Tongue (tissue), 2 donors: ENCODE measurements around the gene KAZN. TPM values are rescaled to one million over a fixed set of nuclear protein-coding genes. Genes with fewer than 3 reads are reported as not detected.
A peak's percentile ranks its signal among the peaks of the same experiment; 100 is the strongest.

Experiments
- DNase-seq: peaks from one replicate; pipeline ENCODE4 v3.0.0-alpha.2; 2015
- total RNA-seq: library from RNA; depleted of rRNA; stranded (reverse); fragments of >200 nt; gene quantifications from one replicate; pipeline ENCODE4 v1.2.3, GENCODE V29; 2014

KAZN gene
- total RNA-seq, 1 donor from 2014 or later: 12.3 TPM

DNA sequence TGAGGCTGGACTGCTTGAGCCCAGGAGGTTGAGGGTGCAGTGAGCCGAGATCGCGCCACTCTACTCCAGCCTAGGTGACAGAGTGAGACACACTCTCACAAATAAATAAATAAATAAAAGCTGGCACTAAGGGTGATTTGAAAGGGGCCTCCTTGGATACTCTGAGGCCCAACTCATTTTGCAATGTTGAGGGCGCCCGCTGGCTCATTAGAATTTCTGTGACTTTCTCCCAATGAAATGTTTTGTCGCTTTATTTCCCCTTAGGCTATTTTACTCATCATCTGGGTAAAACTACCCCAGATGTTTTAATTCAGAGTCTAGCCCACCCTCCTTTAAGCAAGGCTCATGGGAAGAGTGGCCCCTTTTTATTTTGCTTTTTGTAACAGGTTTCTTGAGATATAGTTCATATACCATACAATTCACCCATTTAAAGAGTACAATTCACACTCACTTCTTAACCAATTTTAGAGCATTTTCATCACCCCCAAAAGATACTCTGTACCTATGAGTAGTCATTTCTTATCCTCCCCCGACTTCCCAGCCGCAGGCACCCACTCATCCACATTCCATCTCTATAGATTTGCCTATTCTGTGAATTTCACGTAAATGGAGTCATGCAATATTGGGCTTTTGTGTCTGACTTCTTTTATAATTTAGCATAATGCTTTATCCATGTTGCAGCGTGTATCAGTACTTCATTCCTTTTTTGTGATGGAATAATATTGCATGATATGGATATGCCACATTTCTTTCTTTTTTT lies 259.1 kb downstream of the KAZN start:
- no peak for DNase-seq

DNA sequence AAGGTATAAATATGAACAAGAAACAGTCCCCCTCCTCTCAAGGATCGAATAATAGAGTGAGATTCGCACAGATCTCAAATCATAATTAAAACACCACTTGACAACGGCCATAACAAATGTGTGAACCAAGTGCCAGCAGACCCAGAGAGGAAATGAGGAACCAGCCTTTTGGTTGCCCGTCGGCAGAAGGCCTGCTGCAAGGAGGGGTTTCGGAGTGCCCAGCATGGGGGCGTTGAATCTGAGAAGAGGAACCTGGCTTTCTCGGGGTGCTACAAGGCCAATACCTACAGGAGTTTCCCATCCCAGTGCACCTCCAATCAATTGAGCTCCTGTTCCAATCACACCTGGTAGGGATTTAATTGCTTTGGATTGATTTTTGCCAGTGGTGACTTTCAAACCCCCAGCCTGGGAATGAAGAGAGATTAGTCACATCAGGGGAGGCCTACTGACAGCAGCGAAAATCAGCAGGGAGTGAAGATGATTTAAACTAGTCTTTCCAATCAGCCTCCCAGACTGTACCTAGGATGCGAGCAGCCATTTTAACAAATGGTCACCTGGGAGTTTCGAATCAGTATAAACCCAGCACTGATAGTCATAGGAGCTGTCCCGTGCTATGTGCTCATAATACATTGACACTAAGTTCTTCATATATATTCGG lies 263.8 kb downstream of the KAZN start:
- DNase-seq: no peak

DNA sequence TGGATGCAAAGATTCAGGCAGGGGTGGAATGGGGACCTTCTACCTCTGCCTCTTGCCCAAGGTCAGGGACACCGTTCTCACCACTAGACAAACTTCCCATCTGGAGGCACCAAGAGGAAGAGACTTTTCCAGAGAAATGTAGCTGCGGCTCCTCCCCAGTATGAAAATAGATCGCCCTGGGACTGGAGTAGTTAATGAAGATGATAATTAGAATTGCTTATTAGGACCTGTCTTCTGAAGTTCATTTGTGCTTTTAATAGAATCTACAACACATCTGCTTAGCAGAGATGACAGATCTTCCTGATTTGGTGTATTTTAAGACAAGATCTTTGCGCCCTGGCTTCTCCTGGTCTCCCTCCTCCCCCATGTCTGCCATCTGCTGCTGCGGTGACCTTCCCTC lies 266.6 kb downstream of the KAZN start:
- DNase-seq: no peak

DNA sequence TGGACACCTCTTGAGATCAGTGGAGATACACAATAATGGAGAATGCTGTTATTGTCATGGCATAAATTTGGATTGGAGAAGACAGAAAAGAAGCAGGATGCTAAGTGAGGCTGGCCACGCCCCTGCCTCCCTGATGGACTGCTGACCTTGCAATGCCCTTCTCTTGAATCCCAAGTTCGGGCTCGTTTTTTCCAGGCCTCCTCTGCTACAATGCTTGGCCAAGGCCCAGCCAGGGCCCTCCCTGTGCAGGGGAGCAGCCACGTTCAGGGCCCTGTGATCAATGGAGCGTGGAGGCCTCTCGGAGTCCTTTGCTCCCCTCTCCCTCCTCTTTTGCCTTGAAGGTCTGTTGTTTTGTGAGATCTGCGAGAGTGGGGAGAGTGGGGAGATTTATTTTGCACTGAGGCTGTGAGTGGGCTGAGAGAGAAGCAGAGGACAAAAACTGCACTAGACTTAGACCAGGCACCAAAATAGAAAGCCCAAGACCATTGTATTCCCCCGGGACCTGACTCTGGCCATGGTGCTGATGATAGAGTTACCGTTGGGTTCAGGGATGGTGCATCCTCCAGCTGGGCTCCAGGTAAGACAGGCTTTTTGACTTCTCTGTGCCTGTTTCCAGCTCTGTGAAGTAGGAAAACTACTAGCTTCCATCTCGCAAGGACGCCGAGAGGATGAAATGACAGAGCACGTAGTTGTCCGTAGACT lies 268.6 kb downstream of the KAZN start:
- DNase-seq: peak; percentile 38

DNA sequence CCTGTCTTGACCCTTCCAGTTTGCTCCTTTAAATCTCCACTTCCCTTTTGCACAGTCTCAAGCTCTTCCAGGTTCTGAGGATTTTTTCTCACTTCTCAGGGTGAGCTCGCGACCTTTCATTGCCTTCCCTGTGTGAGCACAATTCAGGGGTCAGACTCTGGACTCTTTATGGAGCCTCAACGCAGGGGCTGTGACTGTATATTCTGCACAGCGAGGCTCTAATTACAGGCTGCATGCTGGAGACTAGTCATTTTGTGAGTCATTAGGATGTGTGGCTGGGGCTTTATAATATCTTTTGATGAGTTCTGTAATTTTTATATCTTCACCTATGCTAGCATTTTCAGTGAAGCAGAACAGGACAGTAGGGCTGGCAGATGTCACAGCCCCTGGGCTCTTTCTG lies 270.7 kb downstream of the KAZN start:
- no peak for DNase-seq

DNA sequence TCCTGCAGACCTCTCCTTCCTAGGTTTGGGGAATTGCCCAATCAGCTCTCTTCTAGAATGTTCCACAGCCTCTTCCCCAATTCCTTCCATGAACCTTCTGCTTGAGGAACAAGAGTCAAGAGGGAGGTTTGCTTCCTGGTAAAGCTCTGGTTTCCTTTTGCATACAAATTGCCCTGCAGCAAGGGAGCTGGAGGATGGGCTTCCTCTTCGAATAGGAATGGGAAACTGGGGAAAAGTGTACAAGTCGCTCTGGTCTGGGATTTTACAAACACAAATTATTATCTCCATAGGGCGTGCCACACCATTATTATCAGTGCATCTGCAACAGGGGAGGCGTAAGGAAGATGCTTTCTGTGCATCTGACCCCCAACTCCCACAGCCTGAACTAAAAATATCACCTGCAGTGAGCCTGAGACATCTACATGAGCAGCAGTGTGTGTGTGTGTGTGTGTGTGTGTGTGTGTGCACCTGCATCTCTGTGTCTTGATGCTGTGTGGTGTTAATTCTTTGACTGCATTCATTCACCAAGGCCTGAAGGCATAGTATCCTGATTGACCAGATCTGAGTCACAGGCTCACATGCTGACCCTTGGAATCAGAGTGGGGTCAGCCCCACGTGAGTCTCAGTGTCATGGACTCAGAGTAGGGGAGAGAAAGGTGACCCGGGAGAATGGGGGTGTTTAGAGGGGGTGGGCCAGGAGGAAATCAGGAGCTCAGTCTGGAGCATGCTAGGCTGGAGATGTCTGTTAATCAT lies 272.9 kb downstream of the KAZN start:
- DNase-seq: no peak

DNA sequence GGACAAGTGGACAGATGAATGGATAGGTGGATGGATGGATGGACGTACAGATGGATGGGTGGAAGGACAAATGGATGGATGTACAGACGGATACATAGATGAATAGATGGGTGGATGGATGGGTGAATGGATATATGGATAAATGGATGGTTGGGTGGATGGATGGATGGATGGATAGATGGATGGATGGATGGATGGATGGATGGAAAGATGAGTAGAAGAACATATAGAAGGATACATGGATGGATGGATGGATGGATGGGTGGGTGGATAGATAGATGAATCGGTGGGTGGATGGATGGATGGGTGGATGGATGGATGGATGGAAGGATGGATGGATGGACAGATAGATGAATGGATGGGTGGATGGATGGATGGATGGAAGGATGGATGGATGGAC lies 274.3 kb downstream of the KAZN start:
- DNase-seq: no peak

DNA sequence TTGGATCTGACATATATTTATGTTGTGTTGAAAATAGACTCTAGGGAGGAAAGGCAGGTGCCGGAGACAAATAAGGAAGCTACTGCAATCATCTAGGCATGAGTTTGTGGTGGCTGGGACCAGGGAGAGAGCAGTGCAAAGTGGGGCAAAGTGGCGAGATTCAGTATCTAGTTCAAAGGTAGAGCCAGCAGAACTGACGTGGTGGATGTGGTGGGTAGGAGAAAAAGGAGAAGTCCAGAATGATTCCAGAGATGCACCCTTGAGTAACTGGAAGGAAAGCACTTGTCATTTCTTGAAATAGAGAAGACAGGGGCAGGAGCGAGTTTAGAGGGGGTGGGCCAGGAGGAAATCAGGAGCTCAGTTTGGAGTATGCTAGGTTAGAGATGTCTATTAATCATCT lies 275.2 kb downstream of the KAZN start:
- no peak for DNase-seq

DNA sequence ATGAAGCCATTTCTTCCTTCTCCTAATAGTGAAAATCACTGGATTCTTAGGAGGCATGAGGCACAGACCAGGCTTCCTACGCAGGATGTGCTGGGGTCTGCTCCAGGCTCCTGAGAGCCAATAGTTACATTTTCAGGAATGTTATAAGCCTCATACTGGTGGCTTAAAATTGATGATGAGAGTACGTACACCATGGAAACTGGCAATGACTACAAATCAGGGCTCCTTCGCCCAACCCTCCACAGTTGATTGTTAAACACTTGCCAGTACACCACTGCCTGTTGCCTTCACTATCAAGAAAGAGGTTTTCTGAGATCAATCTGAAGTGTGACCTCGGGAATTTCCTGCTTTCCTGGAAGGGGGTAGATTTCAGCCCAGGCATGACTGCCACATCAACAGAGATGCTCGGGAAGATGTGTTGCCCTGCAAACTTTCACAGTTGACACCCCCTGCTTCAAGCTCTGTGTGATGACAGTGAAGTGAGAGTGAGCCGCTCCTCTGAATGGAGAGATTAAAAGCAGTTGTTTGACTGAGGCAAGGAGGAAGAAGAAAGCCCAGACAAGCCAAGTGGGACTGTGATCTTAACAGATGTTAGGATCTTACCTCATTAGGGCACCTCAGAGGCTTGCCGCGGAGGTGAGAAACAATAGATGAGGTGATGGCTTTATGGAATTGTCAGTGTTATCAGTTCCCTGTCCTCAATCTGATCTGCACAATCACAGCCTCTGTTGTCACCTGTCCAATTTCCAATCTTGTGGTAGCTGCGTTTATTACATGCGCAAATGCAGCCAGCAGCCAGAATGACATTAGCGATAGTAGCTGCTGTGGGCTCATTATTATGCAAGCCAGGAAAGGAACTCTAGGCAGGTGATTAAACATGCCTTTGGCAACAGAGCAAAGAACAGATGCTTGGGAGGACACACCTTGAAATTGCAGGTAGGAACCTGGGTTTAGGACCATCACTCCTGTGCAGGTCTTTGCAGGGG lies 277.3 kb downstream of the KAZN start:
- DNase-seq: no peak

DNA sequence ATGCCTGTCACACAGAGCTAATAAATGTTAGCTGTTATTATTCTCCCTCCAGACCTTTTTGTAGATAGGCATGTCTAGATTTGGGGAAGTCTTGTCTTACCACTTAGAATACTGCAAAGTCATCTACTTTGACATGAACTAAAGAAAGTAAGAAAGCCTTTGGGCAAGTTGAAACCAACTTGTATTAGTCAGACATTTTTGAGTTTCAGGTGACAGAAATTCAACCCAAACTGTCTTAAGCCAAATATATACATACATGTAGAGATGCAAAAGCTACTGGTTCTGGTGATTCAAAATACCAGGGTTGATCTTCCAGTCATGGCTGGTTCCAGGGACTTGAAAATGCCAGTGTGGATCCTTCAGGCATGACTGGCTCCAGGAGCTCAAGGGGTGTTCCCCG lies 278.3 kb downstream of the KAZN start:
- no peak for DNase-seq

DNA sequence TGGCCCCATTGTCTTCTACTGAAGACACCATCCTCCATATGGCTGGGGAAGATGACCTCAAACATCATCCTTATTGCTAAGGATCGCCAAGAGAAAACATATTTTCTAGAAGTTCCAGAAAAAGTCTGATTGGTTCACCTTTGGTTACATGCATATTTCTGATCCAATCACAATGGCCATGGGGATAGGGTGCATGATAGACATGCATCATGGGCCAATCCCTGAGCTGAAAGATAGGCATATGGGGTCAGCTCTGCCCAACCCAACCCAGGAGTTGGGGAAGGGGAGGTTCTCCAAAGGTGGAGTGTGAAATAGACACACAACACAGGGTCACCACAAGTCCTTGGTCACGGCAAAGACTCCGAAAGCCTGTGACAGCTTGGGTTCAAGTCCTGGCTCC lies 278.7 kb downstream of the KAZN start:
- no peak for DNase-seq

DNA sequence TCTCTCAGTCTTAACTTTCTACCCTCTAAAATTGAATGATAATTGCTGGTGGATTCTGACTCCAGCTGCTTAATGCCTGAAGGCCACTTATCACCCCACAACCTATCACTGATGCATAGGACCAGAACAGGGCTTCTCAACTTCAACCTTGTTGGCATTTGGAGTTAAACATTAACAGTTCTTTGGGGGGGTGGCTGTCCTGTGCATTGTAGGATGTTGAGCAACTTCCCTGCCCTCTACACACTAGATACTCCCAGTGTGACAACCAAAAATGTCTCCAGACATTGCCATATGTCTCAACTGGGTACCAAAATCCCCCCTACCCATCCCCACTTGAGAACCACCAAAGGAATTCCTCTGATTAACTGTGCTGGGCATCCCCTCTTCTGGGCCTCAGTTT lies 279.6 kb downstream of the KAZN start:
- no peak for DNase-seq

DNA sequence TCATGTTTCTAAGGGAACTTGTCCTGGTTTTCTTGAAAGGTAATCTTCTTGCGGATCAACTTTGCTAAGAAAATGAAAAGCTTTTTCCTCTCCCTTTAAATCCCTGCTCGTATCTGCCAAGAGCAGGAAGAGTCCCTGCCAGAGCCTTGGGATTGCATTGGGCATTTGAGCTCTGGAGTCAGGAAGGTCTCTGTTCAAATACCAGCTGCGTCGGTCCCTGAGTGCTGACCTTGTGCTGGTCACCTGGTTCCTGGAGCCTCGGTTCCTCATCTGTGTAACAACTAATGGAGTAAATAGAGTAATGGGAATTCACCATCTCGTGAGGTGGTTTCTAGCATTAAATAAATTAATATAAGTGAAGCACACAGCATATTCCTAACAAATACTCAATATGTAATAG lies 280.5 kb downstream of the KAZN start:
- no peak for DNase-seq

DNA sequence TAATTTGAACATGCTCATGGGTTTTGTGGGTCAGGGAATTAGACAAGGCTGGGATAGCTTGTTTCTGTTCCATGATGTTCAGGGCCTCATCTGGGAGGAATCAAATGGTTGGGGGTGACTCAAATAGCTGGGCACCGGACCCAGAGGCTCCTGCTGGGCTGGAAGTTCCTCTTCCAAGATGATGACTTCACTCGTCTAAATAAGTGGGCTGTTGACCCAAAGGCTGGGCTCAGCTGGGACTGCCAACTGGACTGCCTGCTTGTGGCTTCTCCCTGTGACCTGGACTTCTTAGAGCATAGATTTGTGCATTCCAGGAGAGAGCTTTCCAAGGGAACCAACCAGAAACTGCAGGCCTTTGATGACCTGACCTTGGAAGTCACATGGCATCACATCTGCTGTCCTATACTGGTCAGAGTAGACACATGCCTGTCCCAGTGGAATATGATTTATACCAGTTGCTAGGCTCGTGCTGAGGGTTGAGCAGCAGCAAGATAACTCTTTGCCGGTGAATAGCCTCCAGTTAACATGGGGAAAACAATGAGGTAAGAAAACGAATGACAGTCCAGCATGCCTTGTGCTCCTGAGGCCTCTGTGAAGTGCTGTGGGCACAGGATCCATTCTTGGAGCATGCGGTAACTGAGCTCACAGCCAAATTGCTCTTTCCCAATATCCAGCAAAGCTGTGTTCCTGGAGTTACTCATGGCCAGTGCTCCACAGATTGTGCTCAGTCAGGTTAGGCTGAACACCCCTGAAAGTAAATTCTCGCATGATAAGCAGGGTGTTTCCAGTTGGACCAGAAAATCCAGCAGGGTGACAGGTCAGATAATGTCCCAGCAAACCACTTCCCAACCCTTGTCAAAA lies 282.2 kb downstream of the KAZN start:
- no peak for DNase-seq

DNA sequence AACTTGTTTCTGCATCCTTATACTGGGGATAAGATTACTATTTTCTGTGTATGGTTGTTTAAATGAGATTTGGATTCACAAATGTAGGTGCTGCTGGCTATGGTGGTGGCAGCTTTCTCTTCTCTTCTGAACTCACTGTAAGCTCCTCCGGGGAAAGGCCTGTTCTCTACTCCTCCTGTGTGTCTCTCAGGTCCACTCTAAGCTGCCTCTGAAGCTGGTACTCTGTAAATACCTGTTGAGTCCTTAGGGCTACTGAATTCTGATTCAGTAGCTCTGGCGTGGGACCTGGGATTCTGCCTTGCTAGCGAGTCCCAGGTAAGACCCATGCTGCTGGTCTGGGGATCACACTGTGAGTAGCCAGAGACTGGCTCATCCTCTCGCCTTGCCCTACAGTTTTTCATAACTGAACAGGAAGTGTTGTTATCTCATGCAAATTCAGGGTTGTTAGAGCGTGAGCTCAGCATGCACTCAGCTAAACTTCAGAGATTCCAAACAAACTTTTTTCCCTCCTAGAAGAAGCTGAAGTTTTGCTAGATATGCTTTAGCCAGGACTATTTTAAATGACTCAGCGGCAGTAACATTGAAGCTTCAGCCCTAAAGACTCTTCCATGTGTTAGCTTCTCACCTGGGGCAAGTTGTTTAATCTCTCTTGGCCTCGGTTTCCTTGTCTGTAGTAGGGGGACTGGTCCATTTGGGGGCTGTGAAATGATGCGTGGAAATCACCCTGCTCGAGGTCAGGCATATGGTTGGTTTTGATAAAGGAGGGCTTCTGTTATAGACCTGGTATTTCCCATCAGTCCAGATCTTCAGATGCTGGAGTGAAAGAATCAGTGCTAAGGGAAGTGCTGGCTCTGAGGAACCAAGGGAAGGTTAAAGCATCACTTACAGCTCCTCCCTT lies 283.5 kb downstream of the KAZN start:
- DNase-seq: no peak

DNA sequence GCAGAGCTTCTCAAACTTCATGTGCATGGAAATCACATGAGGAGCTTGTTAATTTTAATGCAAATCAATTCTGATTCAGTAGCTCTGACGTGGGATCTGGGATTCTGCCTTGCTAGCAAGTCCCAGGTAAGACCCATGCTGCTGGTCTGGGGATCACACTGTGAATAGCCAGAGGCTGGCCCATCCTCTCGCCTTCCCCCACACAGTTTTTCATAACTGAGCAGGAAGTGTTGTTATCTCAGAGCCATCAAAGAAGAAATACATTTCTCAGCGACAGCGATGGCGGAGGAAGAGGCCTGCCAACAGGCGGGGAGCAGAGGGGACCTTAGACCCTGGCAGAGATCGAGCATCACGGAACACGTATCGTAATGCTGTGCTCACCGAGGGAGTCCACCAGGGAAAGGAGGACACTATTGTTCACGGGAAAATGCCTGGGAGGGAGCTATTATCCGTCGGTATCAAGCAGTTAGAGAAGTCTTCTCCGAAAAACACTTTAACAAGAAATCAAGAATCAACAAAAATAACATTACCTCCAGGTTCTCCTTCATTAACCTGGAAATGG lies 286.2 kb downstream of the KAZN start:
- DNase-seq: no peak

DNA sequence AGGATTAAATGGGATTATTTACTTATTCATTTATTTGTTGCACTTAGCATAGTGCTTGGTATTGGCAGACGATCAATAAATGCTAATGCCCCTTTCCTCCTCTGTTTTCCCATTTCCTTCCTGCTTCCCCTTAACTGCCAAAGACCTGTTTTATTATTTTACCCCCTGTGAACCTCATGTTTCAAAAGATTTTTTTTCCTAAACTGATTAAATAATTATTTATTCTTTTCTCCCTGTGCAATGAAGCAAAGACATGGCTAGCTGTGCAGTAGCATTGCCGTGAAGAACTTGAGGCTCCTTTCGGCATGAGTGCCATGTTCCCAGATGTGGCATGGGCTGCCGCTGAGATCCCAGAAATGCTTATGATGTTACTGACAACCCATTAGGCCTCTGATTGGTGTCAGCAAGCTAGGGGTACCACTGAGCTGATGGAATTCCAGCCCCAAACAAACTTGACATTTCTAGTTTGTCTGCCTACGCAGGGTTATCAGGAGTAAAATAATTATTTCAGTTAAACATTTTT lies 288.6 kb downstream of the KAZN start:
- DNase-seq: no peak

DNA sequence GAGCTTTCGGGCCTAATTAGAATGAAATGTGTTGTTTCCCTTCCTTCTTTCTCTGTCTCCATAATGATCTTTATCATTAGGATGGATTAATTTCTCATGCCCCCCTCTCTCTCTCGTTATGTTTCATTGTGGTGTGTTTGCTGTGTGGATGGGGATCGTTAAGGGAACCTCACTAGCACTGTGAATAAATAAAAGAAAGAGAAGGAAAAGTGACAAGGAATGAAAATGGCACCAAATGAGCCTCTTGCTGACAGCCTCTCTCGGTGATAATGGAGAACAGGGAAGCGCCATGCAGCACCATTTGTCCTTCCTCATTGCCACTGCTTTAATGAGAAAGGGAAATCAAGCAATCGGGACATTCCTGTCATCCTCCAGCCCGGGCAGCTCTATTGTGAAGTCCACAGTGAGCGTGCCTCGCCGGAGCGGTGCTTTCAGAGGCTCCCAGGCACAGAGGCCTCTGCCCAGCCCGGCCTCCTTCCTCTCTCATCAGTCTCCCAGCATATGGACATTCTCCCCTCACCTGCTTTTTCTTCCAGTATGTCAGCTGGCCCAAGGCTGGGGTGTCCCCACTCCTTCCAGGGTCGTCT lies 289.4 kb downstream of the KAZN start:
- no peak for DNase-seq
